DOHH2 (cell line): Measurements from ENCODE around the gene SRRM1.

Experiments
- H3F3A ChIP-seq: fragments of 200-600 bp; sonication (generic), shearing (Covaris generic); 2 replicates; pipeline ENCODE4 v1.6.0; 2016; ENCODE audit warnings: antibody characterized with exemption, mild to moderate bottlenecking; ENCODE audit not compliant: control insufficient read depth, insufficient read depth
- H3K27ac ChIP-seq: fragments of 200-600 bp; sonication (generic); 2 replicates; pipeline ENCODE4 v1.5.1; 2014; ENCODE audit warnings: low read depth, mild to moderate bottlenecking, low read length, moderate library complexity
- H3K27me3 ChIP-seq: fragments of 200-600 bp; sonication (generic); 2 replicates; pipeline ENCODE4 v1.6.1; 2014; ENCODE audit warnings: mild to moderate bottlenecking, low read length, mixed read lengths; ENCODE audit not compliant: control insufficient read depth
- H3K36me3 ChIP-seq: fragments of 200-600 bp; sonication (generic); 2 replicates; pipeline ENCODE4 v1.6.1; 2014; ENCODE audit warnings: mild to moderate bottlenecking, low read length, moderate library complexity, mixed read lengths; ENCODE audit not compliant: control insufficient read depth
- H3K4me1 ChIP-seq: fragments of 200-600 bp; sonication (generic); 2 replicates; pipeline ENCODE4 v1.6.1; 2014; ENCODE audit warnings: mild to moderate bottlenecking, low read length, mixed read lengths; ENCODE audit not compliant: control insufficient read depth
- H3K4me2 ChIP-seq: fragments of 200-600 bp; sonication (generic); 2 replicates; pipeline ENCODE4 v1.6.0; 2014; ENCODE audit warnings: mild to moderate bottlenecking, low read length, moderate library complexity
- H3K4me3 ChIP-seq: fragments of 200-600 bp; sonication (generic); 2 replicates; pipeline ENCODE4 v1.5.1; 2014; ENCODE audit warnings: mild to moderate bottlenecking, low read length, mixed read lengths
- H3K79me2 ChIP-seq: fragments of 200-600 bp; sonication (generic); 2 replicates; pipeline ENCODE4 v1.6.1; 2014; ENCODE audit warnings: mild to moderate bottlenecking, low read length, mixed read lengths; ENCODE audit not compliant: control insufficient read depth
- H3K9me2 ChIP-seq: fragments of 200-600 bp; sonication (generic); replicated peaks from 2 replicates; pipeline ENCODE4 v1.6.1; 2014; ENCODE audit warnings: mild to moderate bottlenecking, low read length, mixed read lengths; ENCODE audit not compliant: control insufficient read depth
- H3K9me3 ChIP-seq: fragments of 200-600 bp; sonication (generic); 2 replicates; pipeline ENCODE4 v1.6.1; 2014; ENCODE audit warnings: antibody characterized with exemption, low read length, mixed read lengths; ENCODE audit not compliant: control insufficient read depth, insufficient read depth
- H4K20me1 ChIP-seq: fragments of 200-600 bp; sonication (generic); 2 replicates; pipeline ENCODE4 v1.6.0; 2014; ENCODE audit warnings: low read depth, mild to moderate bottlenecking, antibody characterized with exemption, low read length, moderate library complexity; ENCODE audit not compliant: control insufficient read depth, insufficient read depth
- CTCF ChIP-seq: fragments of 200-600 bp; sonication (generic); IDR thresholded peaks from one replicate; pipeline ENCODE4 v1.5.1; 2014; ENCODE audit warnings: antibody characterized with exemption, mild to moderate bottlenecking, low read depth, low read length; ENCODE audit not compliant: poor library complexity, severe bottlenecking
- EZH2phosphoT487 ChIP-seq: fragments of 200-600 bp; sonication (generic); IDR thresholded peaks from 2 replicates; pipeline ENCODE4 v1.6.1; 2017; ENCODE audit warnings: borderline replicate concordance, mild to moderate bottlenecking, antibody characterized with exemption, low read length, moderate library complexity, mixed read lengths

SRRM1 gene

GRCh38 chr1:24713736-24714135 is 70.6 kb downstream of the SRRM1 start:
- no peaks in the 10 kb centered on the region; the same call in 1 of the 2 replicates for H3F3A ChIP-seq

DNA sequence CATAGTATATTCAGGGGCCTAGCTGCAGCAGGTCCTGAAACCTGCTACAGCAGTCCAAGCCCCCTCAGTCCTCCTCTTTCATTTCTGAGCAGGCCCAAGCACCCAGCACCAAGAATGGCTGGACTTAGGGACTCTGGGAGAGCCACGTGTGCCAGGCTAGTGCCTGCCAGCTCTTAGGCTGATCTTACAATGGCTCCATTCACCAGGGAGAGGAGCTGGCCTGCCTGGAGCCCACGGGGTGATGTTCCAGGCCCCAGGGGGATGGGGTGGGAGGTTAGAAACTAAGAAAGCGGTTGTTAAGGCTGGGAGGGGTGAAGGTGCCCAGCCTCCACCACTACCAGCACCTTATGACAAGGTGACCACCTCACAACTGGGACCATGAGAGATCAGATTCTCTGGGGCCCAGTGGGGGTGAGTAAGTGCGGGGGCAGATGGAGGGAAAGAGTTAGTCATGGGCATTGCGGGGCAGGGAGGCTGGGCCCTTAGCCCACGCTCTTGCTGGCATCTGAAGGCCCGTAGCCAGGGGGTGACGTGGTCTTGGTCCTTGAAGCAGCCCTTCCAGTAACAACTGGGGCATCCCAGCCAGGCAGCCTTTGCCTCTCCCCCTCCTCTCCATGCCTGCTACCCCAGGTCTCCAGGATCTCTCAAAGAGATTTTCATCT is 71.9 kb downstream of the SRRM1 start:
- Histone ChIP-seq H3K4me3 (no peak overlapping the region), H3K9me2 (no peaks in the 10 kb centered on the region), H3K36me3 (no peaks in the 10 kb centered on the region), H3K4me2 (no peak overlapping the region), H3K27me3 (no peaks in the 10 kb centered on the region), H3K9me3 (no peaks in the 10 kb centered on the region), H3K79me2 (no peaks in the 10 kb centered on the region), H3K27ac (no peak overlapping the region), H4K20me1 (no peaks in the 10 kb centered on the region), H3F3A (no peaks in the 10 kb centered on the region), H3K4me1 (no peaks in the 10 kb centered on the region)
- no peak for TF ChIP-seq EZH2phosphoT487
- no peak for TF ChIP-seq CTCF

More at GRCh38 chr1:24713736-24714135, 70.6 kb downstream of the SRRM1 start:
- H3K36me3 ChIP-seq, result no peaks in the 10 kb centered on the region
- peaks cover 4% of the 10 kb centered on the region for H3K4me1 ChIP-seq
- no peak for TF ChIP-seq CTCF
- no peak overlapping the region for H3K4me2 ChIP-seq
- no peaks in the 10 kb centered on the region for H3K9me3 ChIP-seq
- H3K79me2 ChIP-seq, result no peaks in the 10 kb centered on the region
- no peak overlapping the region for H3K27ac ChIP-seq
- no peak overlapping the region for H3K4me3 ChIP-seq
- no peaks in the 10 kb centered on the region for H3K27me3 ChIP-seq
- no peaks in the 10 kb centered on the region for H3K9me2 ChIP-seq
- no peaks in the 10 kb centered on the region for H4K20me1 ChIP-seq

- H3K4me1 ChIP-seq, result no peaks in the 10 kb centered on the region
- no peak for TF ChIP-seq EZH2phosphoT487
- no peak for TF ChIP-seq CTCF
Measured at GRCh38 chr1:24715658-24716057, 72.6 kb downstream of the SRRM1 start.

More at GRCh38 chr1:24715658-24716057, 72.6 kb downstream of the SRRM1 start:
- Histone ChIP-seq H3K27me3 (no peaks in the 10 kb centered on the region), H4K20me1 (no peaks in the 10 kb centered on the region), H3F3A (no peaks in the 10 kb centered on the region), H3K9me3 (no peaks in the 10 kb centered on the region), H3K9me2 (no peaks in the 10 kb centered on the region), H3K4me2 (no peak overlapping the region), H3K27ac (no peak overlapping the region), H3K4me3 (no peak overlapping the region), H3K36me3 (no peaks in the 10 kb centered on the region), H3K79me2 (no peaks in the 10 kb centered on the region)
